Neural progenitor cell (in vitro differentiated cells): Measurements from ENCODE around the gene SAMD8. TPM values are rescaled to one million over a fixed set of nuclear protein-coding genes. Genes with fewer than 3 reads are reported as not detected.

ENCODE experiments used
- DNase-seq: peaks from one replicate; pipeline ENCODE4 v3.0.0-alpha.2; 2016; ENCODE audit warnings: low spot score
- H2AFZ ChIP-seq: fragments of 200-600 bp; sonication (generic); replicated peaks from 2 replicates; pipeline ENCODE4 v1.6.1; 2016; ENCODE audit warnings: antibody characterized with exemption
- H3F3A ChIP-seq: fragments of 200-600 bp; sonication (generic); 2 replicates; pipeline ENCODE4 v1.6.1; 2016; ENCODE audit warnings: antibody characterized with exemption, low read depth
- H3K27ac ChIP-seq: fragments of 200-600 bp; sonication (generic); 2 replicates; pipeline ENCODE4 v1.5.1; 2016; ENCODE audit warnings: mild to moderate bottlenecking
- H3K27me3 ChIP-seq: fragments of 200-600 bp; sonication (generic); 2 replicates; pipeline ENCODE4 v1.6.1; 2016; ENCODE audit warnings: mild to moderate bottlenecking, moderate library complexity
- H3K36me3 ChIP-seq: fragments of 200-600 bp; sonication (generic); 2 replicates; pipeline ENCODE4 v1.5.1; 2016
- H3K4me1 ChIP-seq: fragments of 200-600 bp; sonication (generic); 2 replicates; pipeline ENCODE4 v1.6.1; 2016; ENCODE audit warnings: mixed run types
- H3K4me2 ChIP-seq: fragments of 200-600 bp; sonication (generic); 2 replicates; pipeline ENCODE4 v1.6.1; 2016
- H3K4me3 ChIP-seq: fragments of 200-600 bp; sonication (generic); 2 replicates; pipeline ENCODE4 v1.5.1; 2016
- H3K79me2 ChIP-seq: fragments of 200-600 bp; sonication (generic); 2 replicates; pipeline ENCODE4 v1.6.1; 2016; ENCODE audit warnings: low read depth
- H3K9ac ChIP-seq: fragments of 200-600 bp; sonication (generic); 2 replicates; pipeline ENCODE4 v1.6.1; 2016
- H3K9me3 ChIP-seq: fragments of 200-600 bp; sonication (generic); 2 replicates; pipeline ENCODE4 v1.5.1; 2016; ENCODE audit warnings: low read depth
- H4K20me1 ChIP-seq: fragments of 200-600 bp; sonication (generic); 2 replicates; pipeline ENCODE4 v1.6.1; 2016; ENCODE audit warnings: low read depth
- H3K27ac Mint-ChIP-seq: 3 replicates; pipeline ENCODE4 v1.8.0; 2021; ENCODE audit warnings: mixed read lengths
- H3K27me3 Mint-ChIP-seq: 2 replicates; pipeline ENCODE4 v1.8.0; 2022; ENCODE audit warnings: low read depth, mild to moderate bottlenecking, inconsistent platforms, moderate library complexity, mixed read lengths; ENCODE audit not compliant: insufficient read depth
- H3K36me3 Mint-ChIP-seq: 3 replicates; pipeline ENCODE4 v1.8.0; 2021; ENCODE audit warnings: mixed read lengths
- H3K4me1 Mint-ChIP-seq: 3 replicates; pipeline ENCODE4 v1.8.0; 2021; ENCODE audit warnings: mixed read lengths
- H3K4me3 Mint-ChIP-seq: 3 replicates; pipeline ENCODE4 v1.8.0; 2021; ENCODE audit warnings: mild to moderate bottlenecking, moderate library complexity, mixed read lengths
- H3K9me3 Mint-ChIP-seq: 3 replicates; pipeline ENCODE4 v1.8.0; 2020; ENCODE audit warnings: mixed read lengths
- CTCF ChIP-seq: fragments of 200-600 bp; sonication (generic); IDR thresholded peaks from 2 replicates; pipeline ENCODE4 v1.5.1; 2017; ENCODE audit warnings: antibody characterized with exemption, mild to moderate bottlenecking
- EZH2 ChIP-seq: fragments of 200-600 bp; sonication (generic); IDR thresholded peaks from 2 replicates; pipeline ENCODE4 v1.6.1; 2017; ENCODE audit warnings: antibody characterized with exemption, mild to moderate bottlenecking, moderate library complexity
- EZH2phosphoT487 ChIP-seq: fragments of 200-600 bp; sonication (generic); IDR thresholded peaks from 2 replicates; pipeline ENCODE4 v1.6.1; 2017; ENCODE audit warnings: antibody characterized with exemption
- total RNA-seq: library from RNA; depleted of rRNA; stranded (reverse); fragments of >200 nt; gene quantifications from 2 replicates; pipeline ENCODE4 v1.2.3, GENCODE V29; 2015; ENCODE audit warnings: low replicate concordance

The SAMD8 gene
- total RNA-seq, 1 donor from 2014 or later = 39.5 TPM

- no peak overlapping the region for H3K4me3 ChIP-seq
- Mint-ChIP-seq H3K27ac (no peak overlapping the region), H3K4me1 (no peaks in the 10 kb centered on the region), H3K36me3 (peaks cover 11% of the 10 kb centered on the region), H3K27me3 (no peaks in the 10 kb centered on the region), H3K9me3 (peaks cover 3% of the 10 kb centered on the region), H3K4me3 (no peak overlapping the region)
- no peak overlapping the region for H3K9ac ChIP-seq
- no peaks in the 10 kb centered on the region for H3K36me3 ChIP-seq
- TF ChIP-seq EZH2phosphoT487 = no peak
- TF ChIP-seq CTCF = no peak
- TF ChIP-seq EZH2 = no peak
- DNase-seq = no peak
- no peak overlapping the region for H3K4me2 ChIP-seq
- no peak overlapping the region for H2AFZ ChIP-seq
- no peak overlapping the region for H3K27ac ChIP-seq
- H4K20me1 ChIP-seq = no peaks in the 10 kb centered on the region
- no peaks in the 10 kb centered on the region for H3K27me3 ChIP-seq
- H3K4me1 ChIP-seq = no peaks in the 10 kb centered on the region
- no peaks in the 10 kb centered on the region for H3K9me3 ChIP-seq
- H3F3A ChIP-seq = no peaks in the 10 kb centered on the region
- H3K79me2 ChIP-seq = peaks cover 16% of the 10 kb centered on the region
Observed at GRCh38 chr10:75150656-75151055, 39.2 kb downstream of the SAMD8 start.

DNA sequence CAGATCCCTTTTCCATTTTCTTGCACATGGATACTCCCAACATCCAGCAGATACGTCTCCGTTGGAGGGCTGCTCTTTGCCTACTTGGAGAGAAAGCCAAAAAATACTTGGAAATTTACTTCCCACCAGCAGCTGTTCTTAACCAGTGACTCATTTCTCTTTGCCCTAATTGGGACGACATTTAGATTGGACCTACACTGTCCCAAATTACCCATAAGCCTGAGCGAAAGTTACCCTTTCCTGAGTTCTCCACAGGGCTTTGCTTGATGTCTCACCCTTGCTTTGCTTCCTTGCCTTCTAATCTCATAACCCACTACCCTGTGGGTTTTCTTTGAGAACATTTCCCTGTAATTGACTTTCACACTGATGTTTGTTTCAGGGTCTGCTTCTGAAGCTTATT lies 48.1 kb downstream of the SAMD8 start:
- Histone ChIP-seq H2AFZ (no peak overlapping the region), H4K20me1 (no peaks in the 10 kb centered on the region), H3K27ac (no peak overlapping the region), H3K9ac (no peak overlapping the region), H3K4me3 (no peak overlapping the region), H3K79me2 (peaks cover 8% of the 10 kb centered on the region), H3F3A (no peaks in the 10 kb centered on the region), H3K4me1 (no peaks in the 10 kb centered on the region), H3K4me2 (no peak overlapping the region), H3K9me3 (no peaks in the 10 kb centered on the region), H3K36me3 (no peaks in the 10 kb centered on the region), H3K27me3 (no peaks in the 10 kb centered on the region)
- TF ChIP-seq EZH2 (no peak), CTCF (no peak), EZH2phosphoT487 (no peak)
- no peak for DNase-seq
- Mint-ChIP-seq H3K4me3 (no peak overlapping the region), H3K27me3 (no peaks in the 10 kb centered on the region), H3K36me3 (peaks cover 12% of the 10 kb centered on the region), H3K9me3 (no peaks in the 10 kb centered on the region), H3K4me1 (no peaks in the 10 kb centered on the region), H3K27ac (no peak overlapping the region)

DNA sequence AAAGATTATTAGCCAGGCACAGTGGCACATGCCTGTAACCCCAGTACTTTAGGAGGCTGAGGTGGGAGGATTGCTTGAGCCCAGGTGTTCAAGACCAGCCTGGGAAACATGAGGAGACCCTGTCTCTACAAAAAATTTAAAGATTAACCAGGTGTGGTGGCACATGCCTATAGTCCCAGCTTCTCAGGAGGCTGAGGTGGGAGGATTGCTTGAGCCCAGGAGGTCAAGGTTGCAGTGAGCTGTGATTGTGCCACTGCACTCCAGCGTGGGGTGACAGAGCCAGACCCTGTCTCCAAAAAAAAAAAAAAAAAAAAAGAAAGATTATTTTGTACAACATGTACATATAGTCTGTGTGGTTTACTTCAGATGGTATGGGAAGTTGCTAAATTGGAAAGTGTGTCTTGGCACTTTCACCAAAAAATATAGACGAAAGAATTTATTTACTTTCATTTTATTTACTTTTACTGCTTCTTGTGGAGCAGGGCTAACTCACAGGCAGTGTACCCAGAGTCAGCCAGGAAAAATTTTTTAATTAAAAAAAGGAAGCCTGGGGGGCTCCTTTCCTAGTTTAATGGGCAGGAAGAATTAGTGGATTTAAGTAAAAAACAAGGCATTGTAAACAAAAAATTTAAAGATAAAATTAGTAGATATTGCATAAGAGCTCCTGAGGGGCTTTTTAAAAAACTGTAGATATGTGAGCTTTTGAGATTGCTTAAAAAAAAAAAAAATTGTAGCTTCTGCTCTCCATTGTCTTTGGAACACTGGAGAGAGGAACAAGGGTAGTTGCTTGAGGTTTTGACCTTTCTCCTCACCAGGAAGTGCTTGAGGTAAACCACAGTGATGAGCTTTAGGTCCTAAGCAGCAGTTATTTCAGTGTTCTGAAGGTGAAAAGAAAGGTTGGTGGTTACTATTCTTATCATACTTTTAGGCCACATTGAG lies 54.5 kb downstream of the SAMD8 start:
- Histone ChIP-seq H2AFZ (no peak overlapping the region), H3K4me1 (no peaks in the 10 kb centered on the region), H4K20me1 (no peaks in the 10 kb centered on the region), H3F3A (no peaks in the 10 kb centered on the region), H3K9me3 (no peaks in the 10 kb centered on the region), H3K4me3 (no peak overlapping the region), H3K27me3 (no peaks in the 10 kb centered on the region), H3K27ac (no peak overlapping the region), H3K79me2 (peaks cover 3% of the 10 kb centered on the region), H3K36me3 (no peaks in the 10 kb centered on the region), H3K9ac (no peak overlapping the region), H3K4me2 (no peak overlapping the region)
- Mint-ChIP-seq H3K36me3 (peaks cover 6% of the 10 kb centered on the region), H3K4me3 (no peak overlapping the region), H3K9me3 (no peaks in the 10 kb centered on the region), H3K27me3 (no peaks in the 10 kb centered on the region), H3K27ac (no peak overlapping the region), H3K4me1 (peaks cover 3% of the 10 kb centered on the region)
- TF ChIP-seq EZH2 = no peak
- no peak for TF ChIP-seq EZH2phosphoT487
- no peak for TF ChIP-seq CTCF
- DNase-seq = no peak
